Body of pancreas (tissue), 4 donors: ENCODE measurements around the gene POLG. TPM values are rescaled to one million over a fixed set of nuclear protein-coding genes. Genes with fewer than 3 reads are reported as not detected.

Experiments used
- ATAC-seq: fragments of 150-250 bp; one replicate; pipeline ENCODE4 v1.9.1; 2016
- DNase-seq, 4 donors: peaks; one replicate each; pipeline ENCODE4 v3.0.0-alpha.2; 2019
- H3K27ac ChIP-seq, 4 donors: fragments of 200-600 bp; sonication (generic); 1 replicate in 3 of 4; 2 replicates in 1 of 4; pipeline versions ENCODE4 v1.5.1 to v1.6.1; 2016 to 2019; ENCODE audit warnings: mild to moderate bottlenecking in 1 of 4, mixed read lengths in 1 of 4, moderate library complexity in 1 of 4
- H3K27me3 ChIP-seq, 2 donors: fragments of 200-600 bp; sonication (generic); one replicate each; pipeline ENCODE4 v1.6.0; 2016; ENCODE audit warnings: mild to moderate bottlenecking in 1 of 2
- H3K36me3 ChIP-seq, 2 donors: fragments of 200-600 bp; sonication (generic); replicated peaks in 1 of 2; 2 replicates each; pipeline ENCODE4 v1.5.1; 2016; ENCODE audit warnings: low read depth in 2 of 2; ENCODE audit not compliant: insufficient read depth in 1 of 2
- H3K4me1 ChIP-seq: fragments of 200-600 bp; sonication (generic); one replicate; pipeline ENCODE4 v1.6.0; 2016
- H3K4me3 ChIP-seq, 2 donors: fragments of 200-600 bp; sonication (generic); 1 replicate in 1 of 2; 2 replicates in 1 of 2; pipeline ENCODE4 v1.5.1; 2016 to 2019
- H3K9me3 ChIP-seq, 3 donors: fragments of 200-600 bp; sonication (generic); 1 replicate in 2 of 3; 2 replicates in 1 of 3; pipeline ENCODE4 v1.5.1; 2016
- POLR2A ChIP-seq, 3 donors: fragments of 450-650 bp; IDR thresholded peaks; one replicate each; pipeline ENCODE4 v1.6.1; 2016; ENCODE audit warnings: antibody characterized with exemption in 3 of 3, mild to moderate bottlenecking in 2 of 3
- WGBS, 2 donors: methylation state at CpG; one replicate each; pipeline ENCODE4 v1.1.5; 2017; 5-methylcytosine and 5-hydroxymethylcytosine counted together
- intact Hi-C: fragments of 100-400 bp; cut with DNase I; formaldehyde crosslinking; loops from one replicate; pipeline ENCODE4 v1.15.1; 2023
- total RNA-seq, 2 donors: library from RNA; depleted of rRNA; stranded (reverse); fragments of >200 nt; gene quantifications; one replicate each; pipeline ENCODE4 v1.1.0, GENCODE V29; 2016
- TF ChIP-seq, protein P1 (sequence below), 7 experiments: fragments of 450-650 bp in 4 of 7; fragments of 200-600 bp in 3 of 7; sonication (generic) in 3 of 7; IDR thresholded peaks; one replicate each; pipeline ENCODE4 v1.5.1; 2016 to 2019; ENCODE audit warnings: antibody characterized with exemption in 7 of 7

POLG gene
- total RNA-seq, 2 donors from 2014 or later, result 60.7 to 67.2 TPM

DNA sequence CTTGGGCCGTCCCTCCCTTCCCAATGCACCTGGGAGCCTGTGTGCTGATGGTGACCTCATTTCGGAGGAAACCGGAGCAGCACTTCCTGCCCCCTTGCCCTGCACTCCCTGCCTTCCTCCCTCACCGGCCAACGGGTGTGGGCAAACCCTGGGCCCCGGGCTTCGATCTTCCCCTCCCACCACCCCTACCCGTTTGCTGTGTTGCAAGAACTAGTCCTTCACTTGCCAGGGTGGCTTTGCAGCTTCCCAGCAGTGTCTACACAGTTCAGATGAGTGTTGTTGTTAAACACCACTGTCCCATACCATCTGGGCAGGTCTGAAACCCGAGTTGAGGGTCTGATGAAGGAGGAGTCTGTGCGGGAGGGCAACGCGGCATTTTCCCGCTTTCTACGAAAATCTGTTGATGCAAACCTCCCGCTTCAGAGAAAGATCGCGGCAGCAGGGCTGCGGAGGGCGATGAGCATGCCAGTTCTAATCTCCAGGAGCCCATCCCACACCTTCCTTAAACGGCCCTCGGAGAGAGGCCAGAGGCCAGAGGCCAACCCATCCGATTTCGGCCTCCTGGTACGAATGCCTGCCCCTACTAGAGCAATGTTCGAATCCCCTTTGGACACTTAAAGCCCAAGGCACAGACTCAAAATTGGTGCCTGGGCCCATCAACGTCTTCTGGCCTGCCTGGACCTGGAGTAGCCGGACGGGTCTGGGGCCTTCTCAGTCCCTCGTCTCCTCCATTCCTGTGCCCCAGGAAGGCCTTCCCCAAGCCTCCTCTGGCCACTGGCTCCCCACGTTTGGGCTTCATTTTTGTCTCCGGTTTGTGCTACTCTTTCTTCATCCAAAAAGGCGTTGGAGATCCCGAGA is 35.7 kb upstream of the POLG start:
- no peak overlapping the region for H3K27ac ChIP-seq
- no peak for DNase-seq
- H3K4me1 ChIP-seq, result peaks cover 23% of the 10 kb centered on the region
- no peak for ATAC-seq
- H3K27me3 ChIP-seq, result peaks cover 0 to 52% of the 10 kb centered on the region in 2 donors
- intact Hi-C loops, result no loop called here
- no peaks in the 10 kb centered on the region for H3K9me3 ChIP-seq
- no peak overlapping the region for H3K4me3 ChIP-seq
- no peak for TF ChIP-seq POLR2A (IDR thresholded peaks at IDR 0.05)
- TF ChIP-seq, protein P1, sequence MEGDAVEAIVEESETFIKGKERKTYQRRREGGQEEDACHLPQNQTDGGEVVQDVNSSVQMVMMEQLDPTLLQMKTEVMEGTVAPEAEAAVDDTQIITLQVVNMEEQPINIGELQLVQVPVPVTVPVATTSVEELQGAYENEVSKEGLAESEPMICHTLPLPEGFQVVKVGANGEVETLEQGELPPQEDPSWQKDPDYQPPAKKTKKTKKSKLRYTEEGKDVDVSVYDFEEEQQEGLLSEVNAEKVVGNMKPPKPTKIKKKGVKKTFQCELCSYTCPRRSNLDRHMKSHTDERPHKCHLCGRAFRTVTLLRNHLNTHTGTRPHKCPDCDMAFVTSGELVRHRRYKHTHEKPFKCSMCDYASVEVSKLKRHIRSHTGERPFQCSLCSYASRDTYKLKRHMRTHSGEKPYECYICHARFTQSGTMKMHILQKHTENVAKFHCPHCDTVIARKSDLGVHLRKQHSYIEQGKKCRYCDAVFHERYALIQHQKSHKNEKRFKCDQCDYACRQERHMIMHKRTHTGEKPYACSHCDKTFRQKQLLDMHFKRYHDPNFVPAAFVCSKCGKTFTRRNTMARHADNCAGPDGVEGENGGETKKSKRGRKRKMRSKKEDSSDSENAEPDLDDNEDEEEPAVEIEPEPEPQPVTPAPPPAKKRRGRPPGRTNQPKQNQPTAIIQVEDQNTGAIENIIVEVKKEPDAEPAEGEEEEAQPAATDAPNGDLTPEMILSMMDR (IDR thresholded peaks at IDR 0.05), result no peak
- 13 to 19% methylated on average over 22 to 33 of the region's 33 CpGs for WGBS, 2 donors
- no peaks in the 10 kb centered on the region for H3K36me3 ChIP-seq

DNA sequence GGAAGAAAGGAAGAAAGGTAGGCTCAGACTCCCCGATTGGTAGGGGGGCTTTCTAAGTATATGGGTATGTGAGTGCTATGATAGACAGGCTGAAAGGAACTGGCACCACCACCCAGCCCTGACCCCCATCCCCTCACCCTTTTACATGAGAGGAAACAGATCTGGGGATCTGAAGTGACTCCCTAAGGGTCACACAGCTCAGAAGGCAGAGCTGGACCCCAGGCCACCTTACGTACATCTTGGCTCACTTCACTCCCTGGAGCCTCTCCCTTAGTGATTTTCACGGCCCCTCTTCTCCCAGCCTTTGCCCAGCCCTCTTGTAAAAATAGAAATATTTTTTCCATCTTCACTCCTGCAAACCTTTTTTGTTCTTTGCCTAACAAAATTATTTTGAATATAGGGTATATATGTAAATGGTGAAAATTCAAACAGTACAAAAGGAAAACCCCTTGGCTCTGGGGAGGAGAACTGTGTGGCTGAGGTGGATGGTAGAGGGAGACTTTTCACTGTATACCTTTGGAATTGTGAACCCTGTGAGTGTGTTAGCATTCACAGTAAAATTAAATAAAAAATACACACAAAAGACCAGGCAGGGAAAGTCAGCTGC is 34.8 kb upstream of the POLG start:
- intact Hi-C loops, result loop anchor here (10.0 kb wide), 1 partner anchor 185 kb away; no protein-coding TSS in a partner anchor
- H3K27ac ChIP-seq, result no peak overlapping the region
- 32 to 39% methylated on average over 3 of the region's 3 CpGs for WGBS, 2 donors
- H3K4me3 ChIP-seq, result no peak overlapping the region
- TF ChIP-seq, protein P1 (IDR thresholded peaks at IDR 0.05), result no peak
- TF ChIP-seq POLR2A (IDR thresholded peaks at IDR 0.05), result no peak
- H3K4me1 ChIP-seq, result peaks cover 23% of the 10 kb centered on the region
- DNase-seq (no peak), ATAC-seq (no peak)
- no peaks in the 10 kb centered on the region for H3K36me3 ChIP-seq
- H3K27me3 ChIP-seq, result peaks cover 0 to 55% of the 10 kb centered on the region in 2 donors
- no peaks in the 10 kb centered on the region for H3K9me3 ChIP-seq

DNA sequence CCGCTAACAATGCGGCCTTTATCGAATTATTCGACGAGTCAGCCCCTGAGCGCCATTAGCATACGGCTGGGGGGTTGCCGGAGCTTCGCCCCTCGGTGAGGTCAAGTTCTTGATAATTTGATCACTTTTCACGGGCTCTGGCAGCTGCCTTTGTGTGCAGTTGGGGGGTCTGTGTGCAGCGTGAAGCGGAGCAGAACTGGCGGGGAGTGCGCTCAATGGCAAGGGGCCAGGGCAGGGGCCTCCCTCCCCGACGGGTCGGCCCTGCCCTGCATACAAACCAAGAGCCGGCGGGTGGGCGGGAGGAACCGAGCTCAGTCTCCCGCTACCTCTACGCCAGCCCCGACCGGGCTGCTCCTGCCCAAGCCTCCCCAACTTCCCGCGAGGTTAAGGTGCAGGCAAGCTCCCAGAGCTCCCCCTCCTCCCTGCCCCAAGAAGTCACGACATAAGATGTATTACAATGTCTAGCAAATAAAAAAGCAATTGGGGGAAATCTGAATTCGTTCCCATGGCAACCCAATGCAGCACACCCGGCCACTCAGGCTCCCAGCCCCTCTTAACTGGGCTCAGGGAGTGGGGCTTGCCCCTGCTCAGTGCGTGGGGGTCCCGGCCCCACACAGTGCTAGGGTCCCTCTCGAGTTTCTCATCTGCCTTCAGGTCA is 34.1 kb upstream of the POLG start:
- H3K4me1 ChIP-seq, result peaks cover 23% of the 10 kb centered on the region
- no peak overlapping the region for H3K4me3 ChIP-seq
- ATAC-seq (no peak), DNase-seq (no peak)
- TF ChIP-seq, protein P1 (IDR thresholded peaks at IDR 0.05), result no peak
- TF ChIP-seq POLR2A (IDR thresholded peaks at IDR 0.05), result no peak
- H3K36me3 ChIP-seq, result no peaks in the 10 kb centered on the region
- intact Hi-C loops, result loop anchor here (10.0 kb wide), 1 partner anchor 186 kb away; no protein-coding TSS in a partner anchor
- H3K27me3 ChIP-seq, result peaks cover 0 to 55% of the 10 kb centered on the region in 2 donors
- H3K27ac ChIP-seq, result no peak overlapping the region
- no peaks in the 10 kb centered on the region for H3K9me3 ChIP-seq
- WGBS, 2 donors, result 4 to 5% methylated on average over 22 to 34 of the region's 34 CpGs

DNA sequence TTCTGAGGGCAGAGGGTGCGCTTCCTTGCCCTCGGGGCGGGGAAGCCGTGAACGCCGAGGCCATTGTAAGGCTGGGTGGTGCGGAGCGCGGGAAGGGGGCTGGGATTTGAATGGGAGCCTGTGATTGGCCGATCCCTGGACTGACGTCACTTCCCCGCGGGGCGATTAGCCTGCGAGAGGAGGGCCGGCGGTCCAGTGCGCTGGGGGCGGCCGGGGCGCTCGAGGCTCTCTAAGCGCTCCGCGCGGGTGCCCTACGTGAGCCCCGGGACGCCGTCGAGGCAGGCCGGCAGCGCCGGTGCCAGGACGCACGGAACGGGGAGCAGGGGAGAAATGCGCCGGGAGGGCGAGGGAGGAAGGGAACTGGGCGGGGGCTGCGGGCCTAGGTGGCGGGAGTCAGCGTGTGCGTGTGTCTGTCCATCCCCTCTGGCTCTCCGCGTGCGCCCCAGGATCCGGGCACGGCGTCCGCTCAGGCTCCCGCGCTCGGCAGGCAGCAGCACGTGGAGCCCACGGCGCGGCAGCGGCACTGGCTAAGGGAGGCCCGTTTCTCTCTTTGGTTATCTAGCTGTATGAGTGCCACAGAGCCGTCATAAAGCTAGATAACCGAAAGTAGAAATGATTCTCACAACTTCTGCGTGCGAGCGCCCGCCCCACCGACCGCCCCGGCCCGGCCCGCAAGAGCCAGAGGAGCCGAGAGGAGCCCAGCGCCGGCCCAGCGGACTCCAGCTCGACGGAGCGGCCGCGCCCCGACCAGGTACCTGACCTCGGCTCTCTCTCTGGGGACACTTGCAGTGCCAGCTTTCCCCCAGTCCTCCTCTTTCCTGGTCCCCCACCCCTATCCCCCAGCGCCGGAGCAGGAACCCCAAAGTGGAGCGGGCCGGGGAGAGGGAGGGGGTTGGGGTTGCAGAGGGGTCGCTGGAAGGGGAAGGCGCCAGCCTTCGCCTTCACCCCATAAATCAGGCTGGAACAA is 33.1 kb upstream of the POLG start:
- no peak overlapping the region for H3K27ac ChIP-seq
- H3K4me1 ChIP-seq, result peaks cover 23% of the 10 kb centered on the region
- TF ChIP-seq, protein P1 (IDR thresholded peaks at IDR 0.05), result no peak
- TF ChIP-seq POLR2A (IDR thresholded peaks at IDR 0.05), result no peak
- ATAC-seq, result no peak
- no peak overlapping the region for H3K4me3 ChIP-seq
- H3K9me3 ChIP-seq, result no peaks in the 10 kb centered on the region
- DNase-seq, result no peak
- intact Hi-C loops, result loop anchor here (10.0 kb wide), 1 partner anchor 187 kb away; no protein-coding TSS in a partner anchor
- peaks cover 0 to 56% of the 10 kb centered on the region in 2 donors for H3K27me3 ChIP-seq
- 3 to 5% methylated on average over 13 to 87 of the region's 90 CpGs for WGBS, 2 donors
- no peaks in the 10 kb centered on the region for H3K36me3 ChIP-seq
